ENCODE results near the gene LHPP. TPM values are rescaled to one million over a fixed set of nuclear protein-coding genes. Genes with fewer than 3 reads are reported as not detected.

LHPP gene
- total RNA-seq, 1 donor from 2014 or later: 8.4 TPM

DNA sequence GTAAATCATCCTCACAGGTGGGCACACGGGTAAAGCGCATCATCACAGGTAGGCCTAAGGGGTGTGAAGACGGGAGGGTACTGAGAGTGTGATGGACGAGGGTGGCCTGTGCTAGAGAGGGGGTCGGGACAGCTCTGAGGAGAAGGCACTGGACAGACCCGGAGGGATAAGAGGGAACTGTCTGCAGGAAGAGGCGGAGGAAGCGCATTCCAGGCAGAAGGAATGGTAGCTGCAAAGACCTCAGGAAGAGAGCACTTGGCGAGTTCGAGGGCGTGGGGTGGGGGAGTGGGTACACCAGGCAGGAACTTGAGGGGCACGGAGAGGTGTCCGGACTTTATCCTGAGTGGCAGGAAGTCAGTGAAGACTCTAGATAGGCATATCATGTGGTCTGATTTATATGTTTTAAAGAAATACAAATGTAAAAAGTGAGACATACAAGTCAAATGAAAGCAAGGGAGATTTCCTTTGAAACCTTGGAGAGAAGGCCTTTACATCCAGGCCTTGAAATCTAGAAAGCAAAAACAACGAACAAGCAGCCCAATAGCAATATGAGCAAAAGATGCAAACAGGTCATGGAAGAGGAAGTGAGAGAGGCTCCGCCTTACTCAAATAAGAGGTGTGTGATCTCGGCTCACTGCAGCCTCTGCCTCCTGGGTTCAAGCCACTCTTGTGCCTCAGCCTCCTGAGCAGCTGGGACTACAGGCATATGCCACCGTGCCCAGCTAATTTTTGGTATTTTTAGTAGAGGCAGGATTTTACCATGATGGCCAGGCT is 3.6 kb downstream of the LHPP start:
- H3K36me3 Mint-ChIP-seq (ENCODE audit: low read depth): no peaks in the 10 kb centered on the region
- DNase-seq (ENCODE audit: low spot score): no peak
- no peak overlapping the region for H3K4me3 Mint-ChIP-seq (ENCODE audit: low read depth)

DNA sequence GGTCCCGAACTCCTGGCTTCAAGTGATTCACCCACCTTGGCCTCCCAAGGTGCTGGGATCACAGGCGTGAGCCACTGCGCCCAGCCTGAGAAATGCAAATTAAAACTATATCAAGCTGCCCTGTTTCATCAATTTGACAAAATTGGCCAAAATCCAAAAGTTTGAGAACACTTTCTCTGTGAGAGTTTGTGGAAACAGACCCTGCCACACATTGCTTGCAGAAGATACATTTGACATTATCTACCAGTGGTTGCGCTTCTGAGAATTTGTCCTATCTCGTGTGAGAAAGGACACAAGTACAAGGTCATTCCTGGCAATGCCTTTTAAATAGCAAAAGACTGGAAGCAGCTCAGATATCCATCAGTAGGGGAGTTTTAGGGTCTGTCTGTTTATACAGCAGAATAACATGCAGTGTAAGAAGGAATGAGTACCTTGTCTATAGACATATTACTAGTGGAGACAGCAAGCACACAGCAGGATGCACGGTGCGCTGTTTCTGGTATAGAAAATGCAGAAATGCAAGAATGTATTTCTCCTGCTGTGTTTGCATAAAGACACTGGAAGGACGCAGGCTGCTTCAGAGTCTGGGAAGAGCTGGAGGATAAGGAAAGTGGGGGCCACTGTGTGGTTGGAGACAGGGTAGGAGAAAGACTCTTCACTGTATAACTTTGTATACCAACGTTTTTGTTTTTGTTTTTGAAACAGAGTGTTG is 4.3 kb downstream of the LHPP start:
- Mint-ChIP-seq H3K4me3 (ENCODE audit: low read depth) (no peak overlapping the region), H3K27ac (no peak overlapping the region), H3K36me3 (ENCODE audit: low read depth) (no peaks in the 10 kb centered on the region), H3K27me3 (ENCODE audit: low read depth) (no peaks in the 10 kb centered on the region), H3K9me3 (peaks cover 3% of the 10 kb centered on the region), H3K4me1 (ENCODE audit: low read depth) (peaks cover 20% of the 10 kb centered on the region)
- intact Hi-C loops (cut with micrococcal nuclease): no loop called here
- no peak for DNase-seq (ENCODE audit: low spot score)

More for the DNA sequence above, 3.6 kb downstream of the LHPP start:
- peaks cover 3% of the 10 kb centered on the region for H3K9me3 Mint-ChIP-seq
- H3K4me1 Mint-ChIP-seq (ENCODE audit: low read depth): peaks cover 21% of the 10 kb centered on the region
- intact Hi-C loops (cut with micrococcal nuclease): no loop called here
- peak overlapping the region; percentile 3 for H3K27ac Mint-ChIP-seq
- no peaks in the 10 kb centered on the region for H3K27me3 Mint-ChIP-seq (ENCODE audit: low read depth)

DNA sequence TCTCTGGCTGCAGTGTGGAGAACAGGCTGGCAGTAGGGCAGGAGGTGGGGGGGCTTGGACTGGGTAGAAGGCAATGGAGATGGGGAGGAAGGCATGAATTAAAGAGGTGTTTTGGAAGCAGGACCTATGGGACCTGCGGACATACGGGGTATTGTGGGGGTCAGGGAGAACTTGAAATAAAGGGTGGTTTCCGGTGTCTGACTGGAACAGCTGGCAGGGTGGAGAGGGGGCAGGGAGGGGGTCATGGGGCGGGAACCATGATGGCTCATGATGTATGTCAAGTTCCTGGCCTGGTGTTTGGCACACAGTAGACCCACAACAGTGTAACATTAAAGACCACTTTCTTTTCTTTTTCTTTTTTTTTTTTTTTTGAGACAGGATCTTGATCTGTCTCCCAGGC is 5.5 kb downstream of the LHPP start:
- no peak overlapping the region for H3K4me3 Mint-ChIP-seq (ENCODE audit: low read depth)
- intact Hi-C loops (cut with micrococcal nuclease): no loop called here
- no peaks in the 10 kb centered on the region for H3K27me3 Mint-ChIP-seq (ENCODE audit: low read depth)
- no peaks in the 10 kb centered on the region for H3K36me3 Mint-ChIP-seq (ENCODE audit: low read depth)
- H3K4me1 Mint-ChIP-seq (ENCODE audit: low read depth): peaks cover 17% of the 10 kb centered on the region
- H3K27ac Mint-ChIP-seq: no peak overlapping the region
- H3K9me3 Mint-ChIP-seq: no peaks in the 10 kb centered on the region
- DNase-seq (ENCODE audit: low spot score): no peak

GRCh38 chr10:124468624-124469023 is 7.0 kb downstream of the LHPP start:
- Mint-ChIP-seq H3K27me3 (ENCODE audit: low read depth) (no peaks in the 10 kb centered on the region), H3K36me3 (ENCODE audit: low read depth) (no peaks in the 10 kb centered on the region)
- intact Hi-C loops (cut with micrococcal nuclease): no loop called here

GRCh38 chr10:124469956-124470484 is 8.4 kb downstream of the LHPP start:
- peaks cover 8% of the 10 kb centered on the region for H3K4me1 Mint-ChIP-seq (ENCODE audit: low read depth)
- intact Hi-C loops (cut with micrococcal nuclease): no loop called here
- no peaks in the 10 kb centered on the region for H3K36me3 Mint-ChIP-seq (ENCODE audit: low read depth)
- H3K27ac Mint-ChIP-seq: no peak overlapping the region
- H3K27me3 Mint-ChIP-seq (ENCODE audit: low read depth): no peaks in the 10 kb centered on the region
- no peak overlapping the region for H3K4me3 Mint-ChIP-seq (ENCODE audit: low read depth)
- DNase-seq (ENCODE audit: low spot score): no peak
- H3K9me3 Mint-ChIP-seq: no peaks in the 10 kb centered on the region

More at GRCh38 chr10:124468624-124469023, 7.0 kb downstream of the LHPP start:
- Mint-ChIP-seq H3K9me3 (no peaks in the 10 kb centered on the region), H3K4me3 (ENCODE audit: low read depth) (no peak overlapping the region), H3K27ac (no peak overlapping the region), H3K4me1 (ENCODE audit: low read depth) (peaks cover 17% of the 10 kb centered on the region)
- DNase-seq (ENCODE audit: low spot score): no peak

DNA sequence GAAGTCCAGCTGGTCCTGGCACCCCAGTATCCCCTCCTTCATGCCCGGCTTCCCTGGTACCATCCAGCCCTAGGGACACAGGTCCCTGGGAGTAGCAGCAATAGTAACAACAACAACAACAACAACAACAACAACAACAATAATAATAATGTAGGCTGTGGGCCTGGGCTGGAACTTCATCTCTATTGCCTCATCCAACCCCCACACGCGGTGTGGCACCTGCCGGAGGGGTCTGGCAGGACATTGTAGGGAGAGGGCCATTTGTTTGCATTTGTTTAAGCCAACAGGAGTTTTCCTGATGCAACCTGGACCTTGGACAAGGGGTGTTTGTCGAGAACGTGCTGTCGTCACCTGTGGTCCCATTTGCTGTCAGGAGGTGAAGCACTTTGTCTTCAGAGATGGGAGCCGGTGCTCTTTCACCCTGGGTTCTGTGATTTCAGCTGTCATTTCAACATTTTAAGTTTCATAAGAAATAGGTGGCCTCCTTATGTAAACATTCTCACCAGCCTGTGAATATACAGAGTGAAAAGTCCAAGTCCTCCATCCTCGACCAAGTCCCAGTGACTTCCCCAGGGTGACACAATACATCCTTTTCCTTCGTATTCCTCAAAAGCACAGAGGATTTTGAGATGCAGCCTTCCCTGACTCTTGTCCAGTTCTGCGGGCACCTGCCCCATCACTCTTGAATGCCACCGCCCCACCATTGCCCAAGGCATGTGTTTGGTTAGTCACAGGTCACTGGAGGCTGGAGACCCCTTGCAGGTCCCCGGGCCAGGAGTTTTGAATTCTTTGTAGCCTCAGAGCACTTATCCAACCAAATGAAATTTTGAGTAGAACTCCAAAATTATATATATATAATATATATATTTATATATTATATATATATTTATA is 9.2 kb downstream of the LHPP start:
- Mint-ChIP-seq H3K36me3 (ENCODE audit: low read depth) (no peaks in the 10 kb centered on the region), H3K27ac (no peak overlapping the region), H3K9me3 (no peaks in the 10 kb centered on the region), H3K27me3 (ENCODE audit: low read depth) (no peaks in the 10 kb centered on the region), H3K4me3 (ENCODE audit: low read depth) (no peak overlapping the region), H3K4me1 (ENCODE audit: low read depth) (peaks cover 1% of the 10 kb centered on the region)
- DNase-seq (ENCODE audit: low spot score): no peak
- intact Hi-C loops (cut with micrococcal nuclease): no loop called here

DNA sequence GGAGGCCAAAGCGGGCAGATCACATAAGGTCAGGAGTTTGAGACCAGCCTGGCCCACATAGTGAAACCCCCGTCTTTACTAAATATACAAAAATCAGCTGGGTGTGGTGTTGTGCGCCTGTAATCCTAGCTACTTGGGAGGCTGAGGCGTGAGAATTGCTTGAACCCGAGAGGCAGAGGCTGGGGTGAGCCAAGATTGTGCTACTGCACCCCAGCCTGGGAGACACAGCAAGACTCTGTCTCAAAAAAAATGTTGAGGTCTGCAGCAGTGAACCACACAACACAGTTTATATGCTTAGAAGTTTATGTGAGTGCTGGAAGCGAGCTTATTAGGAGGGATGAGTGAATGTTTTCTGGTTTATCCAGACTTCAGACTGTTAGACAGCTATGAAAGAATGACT is 10.4 kb downstream of the LHPP start:
- Mint-ChIP-seq H3K36me3 (ENCODE audit: low read depth) (no peaks in the 10 kb centered on the region), H3K27me3 (ENCODE audit: low read depth) (no peaks in the 10 kb centered on the region), H3K27ac (no peak overlapping the region), H3K4me1 (ENCODE audit: low read depth) (no peaks in the 10 kb centered on the region), H3K9me3 (no peaks in the 10 kb centered on the region), H3K4me3 (ENCODE audit: low read depth) (no peak overlapping the region)
- intact Hi-C loops (cut with micrococcal nuclease): no loop called here
- DNase-seq (ENCODE audit: low spot score): no peak

DNA sequence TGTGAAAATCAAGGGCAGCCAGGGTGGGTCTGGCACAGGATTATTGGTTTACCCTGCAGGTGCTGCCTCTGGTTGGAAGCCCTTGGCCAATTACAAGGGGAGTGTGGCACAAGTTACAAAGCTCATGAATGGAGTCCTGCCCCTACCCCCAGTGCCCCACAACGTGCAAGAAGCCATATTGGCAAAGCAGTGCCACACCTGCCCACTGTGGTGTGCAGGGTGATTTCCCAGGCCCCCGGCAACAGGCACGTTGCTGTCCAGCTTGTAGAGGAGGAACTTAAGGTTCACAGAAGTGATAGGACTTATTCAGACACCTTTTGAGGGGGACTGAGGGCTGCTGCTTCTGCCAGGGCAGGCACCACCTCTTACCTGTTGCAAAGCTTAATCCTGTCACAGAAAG is 11.4 kb downstream of the LHPP start:
- Mint-ChIP-seq H3K9me3 (no peaks in the 10 kb centered on the region), H3K27me3 (ENCODE audit: low read depth) (no peaks in the 10 kb centered on the region), H3K36me3 (ENCODE audit: low read depth) (no peaks in the 10 kb centered on the region), H3K27ac (no peak overlapping the region), H3K4me1 (ENCODE audit: low read depth) (no peaks in the 10 kb centered on the region), H3K4me3 (ENCODE audit: low read depth) (no peak overlapping the region)
- no peak for DNase-seq (ENCODE audit: low spot score)
- intact Hi-C loops (cut with micrococcal nuclease): no loop called here

DNA sequence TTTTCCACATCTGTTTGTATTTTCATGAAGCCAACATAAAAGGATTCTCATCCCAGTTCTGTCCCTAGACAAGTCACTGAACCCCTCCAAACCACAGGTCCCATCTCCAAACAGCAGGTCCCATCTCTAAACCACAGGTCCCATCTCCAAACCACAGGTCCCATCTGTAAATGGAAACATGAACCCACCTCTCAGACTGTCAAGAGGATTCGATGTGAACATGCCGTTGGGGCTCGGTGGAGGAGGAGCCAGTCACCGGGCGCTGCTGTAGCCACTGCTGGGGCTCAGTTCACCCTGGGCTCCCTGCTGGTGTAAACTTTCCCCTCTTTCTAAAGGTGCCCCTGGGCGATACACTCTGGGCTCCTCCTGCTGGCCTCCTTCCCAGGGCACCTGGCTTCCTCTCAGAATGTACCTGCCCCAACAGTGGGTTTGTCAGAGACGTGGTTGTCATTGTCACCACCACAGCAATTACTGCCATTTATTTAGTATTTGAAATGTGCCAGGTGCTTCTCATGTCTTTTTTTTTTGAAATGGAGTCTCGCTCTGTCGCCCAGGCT is 13.0 kb downstream of the LHPP start:
- no peaks in the 10 kb centered on the region for H3K36me3 Mint-ChIP-seq (ENCODE audit: low read depth)
- no peaks in the 10 kb centered on the region for H3K27me3 Mint-ChIP-seq (ENCODE audit: low read depth)
- no peak overlapping the region for H3K27ac Mint-ChIP-seq
- no peak overlapping the region for H3K4me3 Mint-ChIP-seq (ENCODE audit: low read depth)
- intact Hi-C loops (cut with micrococcal nuclease): no loop called here
- no peaks in the 10 kb centered on the region for H3K9me3 Mint-ChIP-seq
- no peak for DNase-seq (ENCODE audit: low spot score)
- H3K4me1 Mint-ChIP-seq (ENCODE audit: low read depth): no peaks in the 10 kb centered on the region

- no peak for DNase-seq (ENCODE audit: low spot score)
- H3K36me3 Mint-ChIP-seq (ENCODE audit: low read depth): no peaks in the 10 kb centered on the region
- no peak overlapping the region for H3K4me3 Mint-ChIP-seq (ENCODE audit: low read depth)
- H3K27ac Mint-ChIP-seq: no peak overlapping the region
- intact Hi-C loops (cut with micrococcal nuclease): no loop called here
- H3K27me3 Mint-ChIP-seq (ENCODE audit: low read depth): no peaks in the 10 kb centered on the region
- H3K9me3 Mint-ChIP-seq: no peaks in the 10 kb centered on the region
- H3K4me1 Mint-ChIP-seq (ENCODE audit: low read depth): no peaks in the 10 kb centered on the region
Observed at GRCh38 chr10:124476043-124476725, 14.6 kb downstream of the LHPP start.

- intact Hi-C loops (cut with micrococcal nuclease): no loop called here
- H3K27ac Mint-ChIP-seq: no peak overlapping the region
- H3K27me3 Mint-ChIP-seq (ENCODE audit: low read depth): no peaks in the 10 kb centered on the region
- H3K9me3 Mint-ChIP-seq: no peaks in the 10 kb centered on the region
- DNase-seq (ENCODE audit: low spot score): no peak
- no peaks in the 10 kb centered on the region for H3K36me3 Mint-ChIP-seq (ENCODE audit: low read depth)
- no peak overlapping the region for H3K4me3 Mint-ChIP-seq (ENCODE audit: low read depth)
- H3K4me1 Mint-ChIP-seq (ENCODE audit: low read depth): no peaks in the 10 kb centered on the region
Observed at GRCh38 chr10:124477614-124478363, 16.2 kb downstream of the LHPP start.
